Spleen (tissue), 7 donors: Measurements from ENCODE around the gene ABCC12.

Source experiments
- CTCF ChIP-seq, 11 experiments: fragments of 200-600 bp in 7 of 11; fragments of 450-650 bp in 4 of 11; sonication (generic) in 4 of 11; IDR thresholded peaks in 8 of 11; conservative IDR thresholded peaks in 3 of 11; 1 replicate in 7 of 11; 2 replicates in 4 of 11; pipeline versions ENCODE4 v1.4.0 to v1.8.0; 2016 to 2021; ENCODE audit warnings: antibody characterized with exemption in 11 of 11, inconsistent platforms in 4 of 11, mild to moderate bottlenecking in 1 of 11
- POLR2A ChIP-seq, 3 donors: fragments of 450-650 bp; IDR thresholded peaks; one replicate each; pipeline ENCODE4 v1.5.1; 2017; ENCODE audit warnings: antibody characterized with exemption in 3 of 3, mild to moderate bottlenecking in 1 of 3
- donor health status: DM: no; HTN: no; CAD: no; lungs with moderate emphysema.
- donor health status: DM: no; HTN: no; CAD: no.
- donor health status: DM: no; HTN: no; CAD: no.

GRCh38 chr16:48132696-48133095, 23.1 kb downstream of the ABCC12 start:
- TF ChIP-seq CTCF (IDR thresholded peaks at IDR 0.05 in 8 of 11, conservative IDR thresholded peaks at IDR 0.05 in 3 of 11) (no peak), POLR2A (IDR thresholded peaks at IDR 0.05) (no peak)
